Adipocyte (in vitro differentiated cells): ENCODE data around the gene CCDC54.

ENCODE experiments used
- DNase-seq: peaks from one replicate; pipeline ENCODE4 v3.0.0-alpha.2; 2015; ENCODE audit warnings: low read depth
- H3K27me3 ChIP-seq: replicated peaks from 2 replicates; pipeline ENCODE4 v1.7.0; 2013; ENCODE audit warnings: mild to moderate bottlenecking, low read length, moderate library complexity; ENCODE audit not compliant: control insufficient read depth, insufficient read depth
- H3K36me3 ChIP-seq: 2 replicates; pipeline ENCODE4 v1.7.0; 2013; ENCODE audit warnings: low read length, mild to moderate bottlenecking, moderate library complexity; ENCODE audit not compliant: control insufficient read depth, insufficient read depth, severe bottlenecking
- H3K4me1 ChIP-seq: 2 replicates; pipeline ENCODE4 v1.7.0; 2013; ENCODE audit warnings: mild to moderate bottlenecking, low read length, moderate library complexity; ENCODE audit not compliant: control insufficient read depth, insufficient read depth
- H3K4me3 ChIP-seq: 2 replicates; pipeline ENCODE4 v1.7.0; 2013; ENCODE audit warnings: mild to moderate bottlenecking, low read length, moderate library complexity
- H3K9ac ChIP-seq: 2 replicates; pipeline ENCODE4 v1.7.0; 2013; ENCODE audit warnings: mild to moderate bottlenecking, low read length, moderate library complexity
- H3K9me3 ChIP-seq: 2 replicates; pipeline ENCODE4 v1.7.0; 2013; ENCODE audit warnings: mild to moderate bottlenecking, low read length, moderate library complexity; ENCODE audit not compliant: control insufficient read depth

CCDC54 gene

DNA sequence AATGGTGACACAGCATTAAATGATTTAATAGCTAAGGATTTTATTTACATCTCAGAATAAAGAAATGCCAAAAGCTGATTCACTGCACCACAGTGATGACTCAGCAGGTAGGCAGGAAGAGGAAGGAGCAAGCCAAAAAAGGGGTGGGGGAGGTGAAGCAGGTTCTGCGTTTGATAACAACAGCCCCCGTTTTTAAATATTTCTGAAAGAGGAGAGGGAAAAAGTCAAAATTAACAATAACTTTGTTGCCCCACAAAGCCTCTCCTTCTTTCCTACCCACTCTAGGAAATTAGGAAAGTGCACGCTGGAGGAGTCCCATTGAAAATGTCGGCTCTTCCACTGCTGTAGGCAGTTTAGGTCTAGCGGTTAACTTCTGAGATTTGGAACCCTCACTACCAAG is 9.9 kb upstream of the CCDC54 start:
- Histone ChIP-seq H3K36me3 (no peaks in the 10 kb centered on the region), H3K9me3 (no peaks in the 10 kb centered on the region), H3K4me1 (peaks cover 31% of the 10 kb centered on the region), H3K9ac (no peak overlapping the region), H3K4me3 (no peak overlapping the region), H3K27me3 (no peaks in the 10 kb centered on the region)
- DNase-seq, result peak; percentile 65

GRCh38 chr3:107368654-107369398 is 8.4 kb upstream of the CCDC54 start:
- peak; percentile 37 for DNase-seq
- H3K4me1 ChIP-seq, result peaks cover 31% of the 10 kb centered on the region
- no peaks in the 10 kb centered on the region for H3K27me3 ChIP-seq
- H3K4me3 ChIP-seq, result peak overlapping the region; percentile 1
- H3K9me3 ChIP-seq, result no peaks in the 10 kb centered on the region
- no peak overlapping the region for H3K9ac ChIP-seq
- H3K36me3 ChIP-seq, result no peaks in the 10 kb centered on the region

DNA sequence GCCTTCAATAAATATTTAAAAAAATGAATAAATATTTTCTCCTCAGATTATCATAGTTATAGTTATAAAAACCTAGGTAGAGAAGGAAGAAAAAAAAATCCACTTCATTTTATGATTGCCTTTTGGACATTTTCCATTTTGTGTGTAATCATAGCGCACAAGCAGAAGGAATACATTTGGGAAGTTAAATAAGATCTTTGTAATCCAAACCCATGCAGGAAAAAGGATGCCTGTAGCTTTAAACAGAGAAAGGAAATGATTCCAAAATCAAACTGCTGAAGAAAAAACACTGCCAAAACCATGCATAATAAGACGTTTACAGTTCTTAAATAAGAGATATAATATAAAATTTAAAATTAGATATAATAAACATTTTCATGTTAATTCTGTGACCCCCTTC is 7.4 kb upstream of the CCDC54 start:
- DNase-seq, result peak; percentile 26
- H3K9me3 ChIP-seq, result no peaks in the 10 kb centered on the region
- H3K27me3 ChIP-seq, result no peaks in the 10 kb centered on the region
- H3K4me3 ChIP-seq, result no peak overlapping the region
- H3K9ac ChIP-seq, result no peak overlapping the region
- H3K36me3 ChIP-seq, result no peaks in the 10 kb centered on the region
- H3K4me1 ChIP-seq, result peaks cover 31% of the 10 kb centered on the region

GRCh38 chr3:107370907-107371306 is 6.3 kb upstream of the CCDC54 start:
- no peak overlapping the region for H3K4me3 ChIP-seq
- H3K9me3 ChIP-seq, result no peaks in the 10 kb centered on the region
- no peak overlapping the region for H3K9ac ChIP-seq
- DNase-seq, result no peak
- no peaks in the 10 kb centered on the region for H3K36me3 ChIP-seq
- no peaks in the 10 kb centered on the region for H3K27me3 ChIP-seq
- peaks cover 31% of the 10 kb centered on the region for H3K4me1 ChIP-seq

- no peak for DNase-seq
- Histone ChIP-seq H3K36me3 (no peaks in the 10 kb centered on the region), H3K9me3 (no peaks in the 10 kb centered on the region), H3K9ac (no peak overlapping the region), H3K4me3 (no peak overlapping the region), H3K27me3 (no peaks in the 10 kb centered on the region), H3K4me1 (peaks cover 20% of the 10 kb centered on the region)
Measured at GRCh38 chr3:107372506-107372905, 4.7 kb upstream of the CCDC54 start.

DNA sequence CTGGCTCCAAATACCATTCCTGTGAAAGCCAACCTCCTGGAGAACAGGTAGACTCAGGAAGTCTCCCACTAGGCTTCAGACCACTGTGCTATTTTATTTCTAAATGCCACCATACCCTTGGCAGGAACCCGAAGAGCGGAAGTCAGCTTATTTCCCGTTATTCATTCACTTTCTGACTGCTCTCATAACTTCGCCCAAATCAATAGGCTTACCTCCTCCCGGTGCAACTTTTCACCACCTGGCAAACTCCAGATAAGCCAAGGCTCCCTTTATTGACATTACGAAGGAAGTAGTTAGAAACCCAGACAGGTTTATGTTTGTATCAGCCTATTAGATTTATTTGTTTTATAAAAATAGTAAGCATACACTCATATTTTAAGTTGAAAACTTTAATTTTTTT is 3.3 kb upstream of the CCDC54 start:
- Histone ChIP-seq H3K4me3 (no peak overlapping the region), H3K36me3 (no peaks in the 10 kb centered on the region), H3K9ac (no peak overlapping the region), H3K9me3 (no peaks in the 10 kb centered on the region), H3K27me3 (no peaks in the 10 kb centered on the region), H3K4me1 (peaks cover 12% of the 10 kb centered on the region)
- DNase-seq, result no peak

DNA sequence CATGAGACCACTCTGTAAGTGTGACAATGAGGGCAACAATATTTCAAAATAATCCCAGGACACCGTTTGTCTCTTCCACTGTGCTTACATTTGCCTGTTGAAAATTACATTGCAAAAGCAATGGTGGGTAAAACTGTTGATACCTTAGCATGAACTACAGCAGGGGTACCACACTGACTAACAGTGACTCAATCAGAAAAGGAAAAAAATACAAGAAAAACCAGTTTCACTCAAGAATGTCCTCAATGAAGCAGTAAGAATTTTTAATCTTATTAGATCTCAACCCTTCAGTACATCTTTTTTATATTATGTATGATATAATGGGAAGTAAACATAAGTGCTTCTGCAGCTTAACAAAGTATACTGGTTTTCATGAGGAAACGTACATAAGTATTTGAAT is 1.6 kb upstream of the CCDC54 start:
- H3K9ac ChIP-seq, result no peak overlapping the region
- H3K4me1 ChIP-seq, result no peaks in the 10 kb centered on the region
- no peak overlapping the region for H3K4me3 ChIP-seq
- H3K36me3 ChIP-seq, result no peaks in the 10 kb centered on the region
- H3K9me3 ChIP-seq, result no peaks in the 10 kb centered on the region
- DNase-seq, result no peak
- H3K27me3 ChIP-seq, result no peaks in the 10 kb centered on the region

GRCh38 chr3:107382631-107383030 is 5.4 kb downstream of the CCDC54 start:
- Histone ChIP-seq H3K9me3 (no peaks in the 10 kb centered on the region), H3K4me1 (no peaks in the 10 kb centered on the region), H3K36me3 (no peaks in the 10 kb centered on the region), H3K4me3 (no peak overlapping the region), H3K27me3 (no peaks in the 10 kb centered on the region), H3K9ac (no peak overlapping the region)
- DNase-seq, result no peak

DNA sequence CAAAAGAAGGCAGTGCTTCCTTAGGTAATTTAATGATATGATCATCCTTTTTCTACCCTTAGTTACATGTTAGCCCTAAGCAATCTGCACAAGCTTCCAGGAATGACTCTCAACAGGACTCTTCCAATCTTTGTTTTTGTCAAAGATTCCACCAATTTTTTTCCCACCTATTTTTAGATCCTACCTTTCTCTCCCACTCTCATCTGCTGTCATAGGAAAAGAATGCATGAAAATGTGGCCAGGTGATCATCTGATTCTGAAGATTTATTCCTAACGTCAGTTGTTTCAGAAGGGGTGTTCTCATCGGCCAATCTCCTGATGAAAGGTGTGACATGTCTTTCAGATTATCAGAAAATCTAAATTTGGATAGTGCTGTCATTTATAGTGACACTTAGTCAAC is 7.2 kb downstream of the CCDC54 start:
- Histone ChIP-seq H3K4me3 (no peak overlapping the region), H3K4me1 (no peaks in the 10 kb centered on the region), H3K36me3 (no peaks in the 10 kb centered on the region), H3K9ac (no peak overlapping the region), H3K9me3 (no peaks in the 10 kb centered on the region), H3K27me3 (no peaks in the 10 kb centered on the region)
- no peak for DNase-seq

DNA sequence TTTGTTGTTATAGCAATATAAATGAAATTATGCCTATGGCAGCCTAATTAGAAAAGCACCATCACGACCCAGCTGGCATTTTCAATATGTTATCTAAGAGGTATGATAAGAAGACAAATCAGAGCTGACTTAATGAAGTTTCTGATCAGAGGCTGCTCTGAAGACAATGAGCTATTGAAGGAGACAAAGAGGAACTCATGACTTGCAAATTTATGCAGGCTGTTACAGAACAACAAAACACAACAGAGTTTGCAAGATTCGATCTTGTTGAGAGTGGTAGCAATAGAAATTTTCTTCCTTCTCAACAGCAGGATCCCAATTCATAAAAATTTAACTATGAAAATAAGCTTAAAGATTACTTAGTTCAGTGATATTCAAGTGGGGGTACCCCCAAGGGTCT is 7.7 kb downstream of the CCDC54 start:
- no peak overlapping the region for H3K4me3 ChIP-seq
- H3K36me3 ChIP-seq, result no peaks in the 10 kb centered on the region
- no peaks in the 10 kb centered on the region for H3K27me3 ChIP-seq
- H3K9me3 ChIP-seq, result no peaks in the 10 kb centered on the region
- no peaks in the 10 kb centered on the region for H3K4me1 ChIP-seq
- no peak for DNase-seq
- H3K9ac ChIP-seq, result no peak overlapping the region

- no peak overlapping the region for H3K9ac ChIP-seq
- no peak overlapping the region for H3K4me3 ChIP-seq
- DNase-seq, result peak; percentile 27
- no peaks in the 10 kb centered on the region for H3K9me3 ChIP-seq
- no peaks in the 10 kb centered on the region for H3K36me3 ChIP-seq
- peaks cover 4% of the 10 kb centered on the region for H3K4me1 ChIP-seq
- H3K27me3 ChIP-seq, result no peaks in the 10 kb centered on the region
Measured at GRCh38 chr3:107387555-107387954, 10.3 kb downstream of the CCDC54 start.

DNA sequence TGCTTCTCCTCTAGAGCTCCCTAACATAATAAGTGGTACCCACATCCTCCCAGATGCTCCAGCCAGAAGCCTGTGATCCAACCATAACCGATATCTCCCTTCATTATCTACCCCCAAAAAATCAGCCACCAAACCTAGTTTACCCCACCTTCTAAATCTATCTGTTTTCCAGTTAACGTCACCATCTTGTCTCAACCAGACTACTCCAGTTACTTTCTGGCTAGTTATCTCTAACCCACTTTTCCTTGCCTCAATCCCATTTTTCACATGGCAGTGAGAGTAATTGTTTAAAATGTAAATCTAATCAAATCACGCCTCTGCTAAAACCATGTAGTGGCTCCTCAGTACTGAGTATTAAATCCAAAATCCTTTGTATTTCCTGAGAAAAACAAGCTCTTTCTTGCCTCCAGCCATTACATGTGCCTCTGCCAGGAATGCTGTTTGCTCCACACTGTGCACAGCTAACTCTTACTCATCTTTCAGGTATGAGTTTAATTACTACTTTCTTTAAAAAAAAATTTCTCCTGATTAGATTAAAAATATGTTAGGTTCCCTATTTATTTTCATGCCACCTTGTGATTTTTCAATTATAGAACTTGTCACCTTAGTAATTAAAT is 15.4 kb downstream of the CCDC54 start:
- Histone ChIP-seq H3K36me3 (no peaks in the 10 kb centered on the region), H3K4me3 (no peak overlapping the region), H3K4me1 (peaks cover 6% of the 10 kb centered on the region), H3K9ac (no peak overlapping the region), H3K27me3 (no peaks in the 10 kb centered on the region), H3K9me3 (no peaks in the 10 kb centered on the region)
- DNase-seq, result peak; percentile 77
